C1 segment of cervical spinal cord (tissue), 14 donors: ENCODE measurements around the gene OTOA.
A peak's percentile ranks its signal among the peaks of the same experiment; 100 is the strongest.
"Not testable (repeated sequence)": the region's sequence is repeated elsewhere in the genome, so short reads cannot be mapped to it uniquely, and the experiment has no call there.

Source experiments
- DNase-seq, 14 donors: peaks; one replicate each; lab custom pipeline; 2025; lab: John Stamatoyannopoulos, UW

OTOA gene

DNA sequence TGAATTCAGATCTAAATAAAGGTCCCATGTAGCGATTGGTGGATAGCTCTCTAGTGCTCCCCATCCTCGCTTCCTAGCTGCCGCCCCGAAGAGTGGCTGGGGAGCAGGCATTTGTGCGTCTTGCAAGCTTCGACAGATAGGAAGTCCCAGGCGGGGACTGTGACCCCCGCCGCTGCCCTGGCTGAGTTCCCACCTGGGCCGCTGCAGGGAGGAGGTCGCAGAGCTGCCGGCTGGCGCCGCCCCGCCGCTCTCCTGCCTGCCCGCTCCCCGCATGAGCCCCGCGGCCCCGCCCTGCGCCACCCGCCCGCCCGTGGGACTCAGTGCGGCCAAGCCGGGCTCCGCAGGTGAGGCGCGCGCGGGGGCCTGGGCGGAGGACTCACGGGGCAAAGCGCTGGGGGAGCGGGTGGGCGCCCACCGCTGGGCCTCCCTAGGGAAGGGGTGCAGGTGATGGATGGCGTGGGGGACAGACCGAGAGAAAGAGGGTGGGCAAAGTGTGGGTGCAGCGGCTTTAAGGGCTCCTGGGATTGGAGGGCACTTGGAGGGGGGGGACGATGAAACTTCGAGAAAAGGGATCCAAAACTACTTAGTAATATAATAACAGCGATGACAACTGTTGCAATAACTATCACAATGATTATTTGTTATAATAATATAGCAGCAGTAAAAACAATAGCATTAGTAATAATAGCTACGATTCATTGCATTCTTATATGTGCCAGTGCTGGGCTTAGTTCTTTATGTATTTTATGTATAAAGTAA lies at the start of gene OTOA:
Gene OTOA (plus strand): TSS at position 80 of the 759 bp plus-strand sequence. CDS start 14,547 bp downstream, outside the sequence.
- no peak for DNase-seq

DNA sequence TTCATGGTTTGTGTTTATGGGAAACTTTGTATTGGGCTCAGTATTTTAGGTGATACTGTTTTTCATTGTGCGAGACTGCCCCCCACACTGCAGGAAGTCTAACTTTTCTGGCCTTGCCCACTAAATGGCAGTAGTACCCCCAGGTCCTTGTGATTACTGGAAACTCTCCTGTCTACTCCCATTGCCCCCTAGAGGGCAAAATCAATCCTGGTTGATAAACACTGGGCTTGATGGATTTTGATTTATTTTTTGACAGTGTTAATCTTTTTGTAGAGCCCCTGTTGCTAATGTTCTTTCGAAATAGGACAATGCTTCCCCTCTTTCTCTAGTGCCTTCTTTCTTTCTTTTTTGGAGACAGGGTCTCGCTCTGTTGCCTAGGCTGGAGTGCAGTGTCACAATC lies 48.9 kb upstream of the OTOA start:
- no peak for DNase-seq

DNA sequence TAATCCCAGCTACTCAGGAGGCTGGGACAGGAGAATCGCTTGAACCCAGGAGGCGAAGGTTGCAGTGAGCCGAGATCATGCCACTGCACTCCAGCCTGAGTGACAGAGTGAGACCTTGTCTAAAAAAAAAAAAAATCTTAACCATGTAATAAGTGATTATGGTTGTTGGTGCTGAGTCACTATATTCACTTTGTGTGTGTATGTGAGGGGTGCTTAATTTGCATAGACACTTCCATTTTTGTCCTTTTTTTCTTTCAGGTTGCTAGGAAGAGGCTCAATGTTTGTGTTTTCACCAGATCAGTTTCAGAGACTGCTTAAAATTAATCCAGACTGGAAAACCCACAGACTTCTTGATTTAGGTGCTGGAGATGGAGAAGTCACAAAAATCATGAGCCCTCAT lies 46.2 kb upstream of the OTOA start:
- DNase-seq, result no peak

DNA sequence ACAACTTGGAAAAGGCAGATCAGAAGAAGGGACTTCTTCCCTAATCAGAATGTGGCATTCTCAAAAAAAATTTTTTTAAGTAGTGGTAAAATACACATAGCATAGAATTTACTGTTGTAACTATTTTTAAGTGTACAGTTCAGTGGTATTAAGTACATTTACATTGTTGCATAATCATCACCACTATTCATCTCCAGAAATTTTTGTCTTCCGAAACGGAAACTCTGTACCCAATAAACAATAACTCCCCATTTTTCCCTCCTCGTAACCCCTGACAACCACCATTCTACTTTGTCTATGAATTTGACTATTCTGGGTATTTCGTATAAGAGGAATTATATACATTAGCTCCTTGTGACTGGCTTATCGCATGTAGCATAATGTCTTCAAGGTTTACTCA lies 45.5 kb upstream of the OTOA start:
- no peak for DNase-seq

DNA sequence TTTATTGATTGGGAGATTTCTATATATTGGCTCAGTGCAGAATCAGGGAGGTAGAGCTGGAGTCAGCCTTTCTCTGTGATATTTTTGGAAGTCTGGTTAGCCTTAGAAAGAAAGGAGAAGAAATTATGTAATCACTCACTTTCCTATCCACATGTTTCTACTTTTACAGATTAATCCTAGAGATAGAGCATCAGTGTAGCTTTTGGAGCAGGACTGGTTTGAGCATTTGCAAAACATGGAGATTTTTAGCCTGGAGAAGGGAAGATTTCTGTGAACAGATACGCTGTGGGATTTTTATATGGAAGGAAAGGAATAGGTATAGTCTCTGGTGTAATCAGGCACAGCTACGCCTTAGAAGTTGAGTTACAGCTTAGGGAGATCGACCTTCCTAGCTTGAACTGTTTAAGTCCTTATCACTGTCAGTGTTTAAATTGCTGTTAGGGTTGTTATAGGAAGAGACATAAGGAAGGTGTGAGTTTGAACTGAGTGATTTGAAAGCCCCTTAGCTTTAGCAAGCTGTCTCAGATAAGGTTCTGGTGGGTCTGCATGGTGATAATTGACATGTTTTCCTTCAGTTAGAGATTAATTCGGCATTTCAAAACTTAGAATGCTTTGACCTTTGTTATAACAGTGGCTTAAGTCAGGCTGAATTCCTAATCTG lies 43.9 kb upstream of the OTOA start:
- DNase-seq, result no peak

DNA sequence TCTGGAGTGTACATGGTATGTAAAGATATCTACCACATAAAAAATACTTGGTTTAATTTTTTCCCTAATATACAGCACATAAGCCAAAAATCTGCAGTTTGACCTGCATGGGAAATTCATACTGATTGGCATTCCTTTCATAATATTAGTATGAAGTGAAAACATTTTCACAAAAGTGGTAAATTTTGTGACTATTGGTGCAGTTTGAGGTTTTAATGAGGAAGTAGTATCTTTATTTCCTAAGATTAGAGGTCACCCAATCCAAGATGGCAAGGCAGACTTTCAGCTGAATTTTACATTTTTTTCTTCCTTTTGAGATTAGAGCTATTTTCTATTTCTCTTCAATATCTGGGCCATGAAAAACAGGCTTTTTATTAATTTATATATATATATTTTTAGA lies 43.2 kb upstream of the OTOA start:
- no peak for DNase-seq

DNA sequence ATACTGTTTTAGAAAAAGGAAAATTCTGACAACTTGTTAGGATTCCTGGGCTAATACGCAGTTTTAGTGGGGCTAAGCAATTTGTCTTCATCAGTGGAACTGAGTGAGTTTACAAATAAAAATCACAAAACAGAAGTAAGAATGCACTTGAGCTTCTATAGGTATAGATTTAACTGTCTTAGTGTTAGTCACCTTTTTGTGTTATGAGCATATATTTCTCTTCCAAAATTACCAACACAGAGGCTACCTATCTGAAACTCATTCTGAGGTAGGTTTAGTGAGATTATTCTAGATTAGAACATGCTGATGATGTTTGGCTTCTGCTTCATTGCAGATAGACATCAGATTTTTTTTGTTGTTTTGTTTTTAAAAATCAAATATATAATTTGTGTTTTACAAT lies 41.2 kb upstream of the OTOA start:
- no peak for DNase-seq

DNA sequence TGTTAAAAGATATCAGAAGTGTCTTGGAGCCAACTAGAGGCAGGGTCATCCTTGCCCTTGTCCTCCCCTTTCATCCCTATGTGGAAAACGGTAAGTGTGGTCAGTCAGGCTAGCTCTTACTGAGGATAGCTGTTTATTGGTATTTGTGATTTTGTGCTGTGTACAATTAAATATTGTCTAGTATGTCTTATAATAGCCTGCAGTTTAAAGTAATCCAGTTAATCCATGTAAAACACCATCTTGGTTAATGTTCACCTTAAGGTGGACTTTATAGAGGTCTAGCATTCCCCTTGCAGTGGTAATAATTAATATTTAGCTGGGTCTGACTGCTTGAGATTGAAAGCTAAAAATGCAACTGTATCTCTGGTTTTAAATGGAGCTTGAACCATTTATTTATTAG lies 38.7 kb upstream of the OTOA start:
- no peak for DNase-seq

DNA sequence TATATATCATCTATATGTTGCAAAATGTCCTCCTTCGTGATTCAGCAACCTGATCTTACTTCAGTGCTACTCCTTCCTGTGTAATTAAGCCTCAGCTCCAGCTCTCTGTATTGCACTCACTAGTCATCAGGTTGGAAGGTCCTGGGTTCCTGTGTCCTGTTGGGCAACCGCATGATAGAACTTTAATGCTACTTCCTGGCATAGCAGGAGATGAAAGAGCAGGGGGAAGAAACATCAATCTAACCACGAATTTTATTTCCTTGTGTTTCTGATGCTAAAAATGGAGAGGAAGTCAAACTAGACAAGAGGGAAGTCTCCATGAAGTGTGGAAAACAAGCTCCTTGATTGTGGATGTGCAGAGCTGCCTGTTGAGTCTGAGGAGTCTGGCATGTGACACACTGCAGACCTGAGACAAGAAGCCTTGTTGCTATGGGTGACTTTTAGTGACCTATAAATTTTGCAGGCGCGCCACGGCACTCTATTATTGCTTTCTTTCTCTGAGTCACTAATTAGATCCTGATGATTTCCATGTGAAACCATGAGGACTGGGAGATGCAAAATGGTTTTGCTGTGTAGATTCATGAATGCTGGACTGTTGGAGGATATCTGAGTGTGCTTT lies 37.0 kb upstream of the OTOA start:
- peak in 2 of 14 donors; percentile 22 to 28 for DNase-seq

DNA sequence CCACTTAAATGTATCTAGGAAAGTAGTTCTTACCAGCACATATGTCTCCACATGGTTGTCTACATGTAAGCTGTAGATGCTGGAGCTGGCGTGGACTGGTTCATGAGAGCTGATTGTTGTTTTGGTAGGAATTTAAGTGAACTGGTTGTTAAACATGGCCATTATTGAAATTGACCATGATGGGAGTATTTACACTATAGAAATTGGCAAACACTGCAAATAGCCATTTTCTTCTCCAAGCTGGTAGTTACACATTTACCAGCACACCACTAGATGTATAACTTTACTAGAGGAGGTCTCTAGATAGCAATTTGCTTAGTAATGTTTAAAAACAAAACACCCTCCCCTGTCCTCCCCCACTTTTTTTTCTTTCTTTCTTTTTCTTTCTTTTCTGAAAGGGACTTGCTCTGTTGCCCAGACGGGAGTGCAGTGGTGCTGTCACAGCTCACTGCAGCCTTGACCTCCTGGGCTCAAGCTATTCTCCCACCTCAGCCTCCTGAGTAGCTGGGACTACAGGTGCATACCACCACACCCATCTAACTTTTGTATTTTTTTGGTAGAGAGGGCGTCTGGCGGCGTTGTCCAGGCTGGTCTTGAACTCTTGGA lies 35.5 kb upstream of the OTOA start:
- DNase-seq, result no peak

DNA sequence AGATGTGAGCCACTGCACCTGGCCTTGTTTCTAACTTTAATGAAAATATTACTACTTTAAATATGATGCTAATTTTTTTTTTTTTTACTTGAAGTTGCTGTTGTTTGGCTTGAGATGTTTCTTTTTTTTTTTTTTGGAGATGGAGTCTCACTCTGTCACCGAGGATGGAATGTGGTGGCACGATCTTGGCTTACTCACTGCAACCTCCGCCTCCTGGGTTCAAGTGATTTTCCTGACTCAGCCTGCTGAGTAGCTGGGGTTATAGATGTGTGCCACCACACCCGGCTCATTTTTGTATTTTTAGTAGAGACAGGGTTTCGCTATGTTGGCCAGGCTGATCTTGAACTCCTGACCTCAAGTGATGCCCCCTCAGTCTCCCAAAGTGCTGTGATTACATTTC lies 35.0 kb upstream of the OTOA start:
- DNase-seq, result no peak

DNA sequence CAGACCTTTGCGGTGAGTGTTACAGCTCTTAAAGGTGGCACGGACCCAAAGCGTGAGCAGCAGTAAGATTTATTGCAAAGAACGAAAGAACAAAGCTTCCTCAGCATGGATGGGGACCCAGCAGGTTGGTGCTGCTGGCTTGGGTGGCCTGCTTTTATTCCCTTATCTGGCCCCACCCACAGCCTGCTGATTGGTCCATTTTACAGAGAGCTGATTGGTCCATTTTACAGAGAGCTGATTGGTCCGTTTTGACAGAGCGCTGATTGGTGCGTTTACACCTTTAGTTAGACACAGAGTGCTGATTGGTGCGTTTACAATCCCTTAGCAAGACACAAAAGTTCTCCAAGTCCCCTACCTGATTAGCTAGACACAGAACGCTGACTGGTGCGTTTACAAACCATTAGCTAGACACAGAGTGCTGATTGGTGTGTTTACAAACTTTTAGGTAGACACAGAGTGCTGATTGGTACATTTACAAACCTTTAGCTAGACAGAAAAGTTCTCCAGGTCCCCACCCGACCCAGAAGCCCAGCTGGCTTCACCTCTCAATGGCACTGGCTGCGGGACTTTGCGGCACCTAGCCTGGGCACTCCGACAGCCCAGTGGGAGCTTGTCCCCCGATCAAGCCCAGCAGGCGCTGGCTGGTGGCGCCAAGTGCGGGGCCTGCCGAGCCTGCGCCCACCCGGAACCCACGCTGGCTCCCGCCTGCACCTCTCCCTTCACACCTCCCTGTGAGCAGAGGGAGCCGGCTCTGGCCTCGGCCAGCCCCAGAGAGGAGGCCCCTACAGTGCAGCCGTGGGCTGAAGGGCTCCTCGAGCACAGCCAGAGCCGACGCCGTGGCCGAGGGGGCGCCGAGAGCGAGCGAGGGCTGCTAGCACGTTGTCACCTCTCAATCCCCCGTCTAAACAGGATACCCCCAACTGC lies 33.9 kb upstream of the OTOA start:
- not testable (repeated sequence) for DNase-seq

DNA sequence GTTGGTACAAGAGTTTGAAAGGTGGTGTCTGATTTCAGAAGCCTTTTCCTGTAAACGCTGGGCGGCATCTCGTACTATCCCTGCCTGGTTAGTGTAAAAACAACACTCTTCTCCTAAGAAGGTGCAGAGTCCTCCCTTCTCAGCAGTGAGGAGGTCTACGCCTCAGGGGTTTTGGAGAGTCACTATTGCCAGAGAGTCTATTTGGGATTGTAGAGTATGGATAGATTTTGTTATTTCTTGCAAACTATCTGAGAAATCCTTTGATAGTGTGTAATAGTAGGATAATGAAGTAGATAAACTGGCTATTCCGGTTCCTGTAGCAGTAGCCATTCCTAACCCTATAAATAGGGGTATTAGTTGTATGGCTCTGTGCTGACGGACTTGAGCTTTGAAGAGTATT lies 32.9 kb upstream of the OTOA start:
- DNase-seq, result not testable (repeated sequence)

DNA sequence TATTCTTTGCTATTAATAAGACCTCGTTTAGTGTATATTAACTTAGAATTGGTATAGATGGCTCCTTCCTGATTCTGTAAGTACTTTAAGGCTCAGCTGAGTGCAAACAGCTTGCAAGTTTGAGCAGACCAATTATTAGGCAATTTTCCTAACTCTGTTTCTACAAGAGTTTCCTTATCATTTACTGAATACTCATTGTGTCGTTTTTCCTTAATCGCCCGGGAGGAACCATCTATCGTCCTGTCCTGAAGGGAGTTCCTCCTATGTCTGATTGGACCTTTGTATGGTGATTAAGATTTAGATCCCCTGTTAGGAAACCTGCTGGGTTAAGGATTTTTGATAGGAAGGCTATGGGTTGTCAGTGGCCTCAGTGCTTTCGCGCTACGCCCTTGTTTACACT lies 32.4 kb upstream of the OTOA start:
- not testable (repeated sequence) for DNase-seq

DNA sequence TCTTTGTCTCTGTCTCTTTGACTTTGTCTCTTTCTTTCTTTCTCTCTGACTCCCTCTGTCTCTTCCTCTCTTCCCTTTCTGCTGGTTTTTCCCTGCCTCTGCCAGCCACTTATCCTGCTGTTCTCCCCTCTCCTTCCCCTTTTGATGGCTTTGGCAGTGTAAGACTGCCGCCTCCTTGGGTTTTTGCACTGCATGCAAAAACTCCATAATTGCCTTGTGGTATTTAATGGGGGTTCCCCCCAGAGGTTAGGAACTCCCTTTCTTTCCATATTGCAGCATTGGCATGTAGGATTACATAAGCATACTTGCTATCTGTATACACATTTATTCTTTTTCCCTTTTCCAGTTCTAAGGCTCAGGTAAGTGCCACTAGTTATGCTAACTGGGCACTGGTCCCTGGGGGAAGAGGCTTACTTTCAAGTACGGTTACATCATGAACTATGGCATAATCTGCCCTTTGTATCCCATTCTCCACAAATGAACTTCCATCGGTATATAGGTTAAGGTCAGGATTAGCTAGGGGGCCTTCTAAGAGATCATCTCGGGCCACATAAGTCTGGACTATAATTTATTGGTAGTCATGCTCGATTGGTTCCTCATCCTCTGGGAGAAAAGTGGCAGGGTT lies 31.7 kb upstream of the OTOA start:
- DNase-seq, result not testable (repeated sequence)

DNA sequence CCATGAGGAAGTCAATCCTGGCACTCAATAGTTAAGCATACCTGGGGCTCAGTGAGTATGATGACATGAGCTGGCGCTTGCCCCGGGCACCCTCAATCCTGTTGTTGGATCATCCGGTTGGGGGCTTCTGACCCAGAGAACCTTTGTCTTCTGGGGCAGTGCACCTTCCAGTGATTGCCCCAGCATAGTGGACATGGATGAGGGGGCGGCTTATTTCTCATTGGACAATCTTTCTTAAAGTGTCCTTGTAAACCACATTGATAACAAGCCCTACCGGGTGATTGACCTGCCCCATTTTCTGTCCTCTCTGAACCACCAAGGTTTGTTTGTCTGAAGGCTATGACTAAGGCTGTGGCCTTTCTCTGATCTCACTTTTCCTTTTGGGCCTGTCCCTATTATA lies 29.6 kb upstream of the OTOA start:
- DNase-seq, result no peak

DNA sequence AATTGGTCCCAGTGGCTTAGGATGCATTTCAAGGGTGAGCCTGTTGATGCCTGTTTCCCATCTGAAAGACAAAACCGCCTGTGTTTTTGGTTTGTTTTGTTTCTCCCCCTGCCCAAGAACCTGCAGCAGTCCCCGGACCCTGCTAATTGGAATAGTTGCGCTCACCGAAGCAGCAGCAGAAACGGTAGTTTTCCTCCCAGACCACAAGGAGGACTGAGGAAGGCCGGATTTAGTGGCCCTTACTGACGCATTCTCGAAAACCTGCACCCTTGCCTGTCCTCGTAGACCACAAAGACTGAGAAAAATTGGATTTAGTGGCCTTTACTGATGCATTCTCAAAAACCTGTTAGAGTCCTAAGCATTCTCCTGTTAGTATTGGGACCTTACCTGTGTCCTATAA lies 28.1 kb upstream of the OTOA start:
- DNase-seq, result not testable (repeated sequence)

DNA sequence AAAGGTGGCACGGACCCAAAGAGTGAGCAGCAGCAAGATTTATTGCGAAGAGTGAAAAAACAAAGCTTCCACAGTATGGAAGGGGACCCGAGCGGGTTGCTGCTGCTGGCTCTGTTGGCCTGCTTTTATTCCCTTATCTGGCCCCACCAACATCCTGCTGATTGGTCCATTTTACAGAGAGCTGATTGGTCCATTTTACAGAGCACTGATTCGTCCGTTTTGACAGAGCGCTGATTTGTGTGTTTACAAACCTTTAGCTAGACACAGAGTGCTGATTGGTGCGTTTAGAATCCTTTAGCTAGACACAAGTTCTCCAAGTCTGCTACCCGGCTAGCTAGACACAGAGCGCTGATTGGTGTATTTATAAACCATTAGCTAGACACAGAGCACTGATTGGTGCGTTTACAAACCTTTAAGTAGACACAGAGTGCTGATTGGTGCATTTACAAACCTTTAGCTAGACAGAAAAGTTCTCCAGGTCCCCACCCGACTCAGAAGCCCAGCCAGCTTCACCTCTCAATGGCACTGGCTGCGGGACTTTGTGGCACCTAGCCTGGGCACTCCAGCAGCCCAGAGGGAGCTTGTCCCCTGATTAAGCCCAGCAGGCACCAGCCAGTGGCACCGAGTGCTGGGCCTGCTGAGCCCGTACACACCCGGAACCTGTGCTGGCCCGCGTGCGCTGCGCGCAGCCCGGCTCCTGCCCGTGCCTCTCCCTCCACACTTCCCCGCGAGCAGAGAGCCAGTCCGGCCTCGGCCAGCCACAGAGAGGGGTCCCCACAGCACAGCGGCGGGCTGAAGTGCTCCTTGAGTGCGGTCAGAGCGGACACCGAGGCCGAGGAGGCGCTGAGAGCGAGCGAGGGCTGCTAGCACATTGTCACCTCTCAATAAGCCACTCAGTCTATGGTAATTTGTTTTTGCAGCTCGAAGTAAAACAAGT lies 26.5 kb upstream of the OTOA start:
- no peak for DNase-seq

DNA sequence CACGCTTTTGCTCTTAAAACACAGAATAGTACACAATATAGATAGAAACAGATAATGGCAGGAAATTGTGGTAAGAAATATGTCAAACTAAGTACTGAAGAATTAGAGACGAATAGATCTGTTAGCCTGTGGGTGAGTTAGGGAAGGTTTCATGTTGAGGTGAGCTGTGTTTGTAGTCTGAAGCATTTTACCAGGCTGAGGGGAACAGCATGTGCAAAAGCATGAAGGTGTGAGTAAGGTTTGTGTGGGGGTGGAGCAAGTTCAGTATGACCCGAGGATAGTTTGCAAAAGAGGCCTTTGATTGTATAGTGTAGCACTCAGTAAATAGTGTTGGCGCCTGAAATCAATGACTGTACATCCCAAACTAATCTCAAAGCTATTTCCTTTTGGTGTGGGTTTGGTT lies 25.2 kb upstream of the OTOA start:
- no peak for DNase-seq

DNA sequence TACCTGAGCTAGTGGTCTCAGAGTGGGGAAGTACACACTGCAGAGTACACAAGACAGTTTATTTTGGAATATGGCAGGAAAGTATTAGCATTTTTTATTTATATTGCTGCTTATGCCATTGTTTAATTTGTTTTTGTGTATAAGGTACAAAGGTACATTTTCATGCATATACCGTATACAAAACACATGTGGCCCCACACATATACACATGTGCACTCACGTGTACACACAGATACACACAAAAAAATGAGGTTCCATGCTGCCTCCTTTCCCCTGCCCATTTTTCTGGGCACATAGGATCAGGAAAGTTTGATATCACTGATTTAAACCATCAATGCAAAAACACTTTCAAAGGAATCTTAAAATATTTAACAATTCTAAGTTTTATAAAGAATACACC lies 24.3 kb upstream of the OTOA start:
- no peak for DNase-seq
